Left lung (tissue), 10 donors: ENCODE results near the gene ACO2. TPM values are rescaled to one million over a fixed set of nuclear protein-coding genes. Genes with fewer than 3 reads are reported as not detected.

Experiments
- ATAC-seq: fragments of 200-7000 bp; cut with Tn5 transposase; one replicate; pipeline ENCODE4 v1.9.1; 2020; ENCODE audit warnings: moderate library complexity
- DNase-seq, 4 donors: peaks; one replicate each; pipeline ENCODE4 v3.0.0-alpha.2; 2013 to 2020
- H3K27ac ChIP-seq, 2 donors: fragments of 200-600 bp; sonication (generic) in 1 of 2; one replicate each; pipeline versions ENCODE4 v1.5.0 to v1.8.0; 2020 to 2021
- H3K27me3 ChIP-seq, 2 donors: fragments of 200-600 bp; sonication (generic) in 1 of 2; one replicate each; pipeline versions ENCODE4 v1.5.0 to v1.8.0; 2020 to 2021
- H3K36me3 ChIP-seq, 2 donors: fragments of 200-600 bp; sonication (generic) in 1 of 2; one replicate each; pipeline versions ENCODE4 v1.5.0 to v1.8.0; 2020 to 2021
- H3K4me1 ChIP-seq, 2 donors: fragments of 200-600 bp; one replicate each; pipeline ENCODE4 v1.8.0; 2021
- H3K4me3 ChIP-seq, 2 donors: fragments of 200-600 bp; sonication (generic) in 1 of 2; one replicate each; pipeline versions ENCODE4 v1.5.0 to v1.8.0; 2020 to 2021; ENCODE audit warnings: mild to moderate bottlenecking in 1 of 2
- H3K9me3 ChIP-seq, 2 donors: fragments of 200-600 bp; sonication (generic) in 1 of 2; one replicate each; pipeline versions ENCODE4 v1.5.0 to v1.8.0; 2020 to 2021
- intact Hi-C, 2 donors: fragments of 100-400 bp; cut with DNase I; formaldehyde crosslinking; loops; one replicate each; pipeline versions ENCODE4 v1.11.2 to v1.14.2; 2022
- polyA plus RNA-seq, 6 donors: library from polyadenylated mRNA; unstranded; fragments of 120-200 nt; gene quantifications; one replicate each; pipeline ENCODE4 v1.2.1, GENCODE V29; 2013; ENCODE audit not compliant: insufficient read length in 6 of 6
- total RNA-seq, 2 donors: library from RNA; stranded (reverse); fragmentation: NEBNext Ultra II Directional; extraction: Animal tissue kit (Norgen Biotek cat#: 25700); gene quantifications; one replicate each; pipeline ENCODE4 v1.2.1, GENCODE V29; 2021
- TF ChIP-seq, protein P1 (sequence below), 2 donors: fragments of 200-600 bp; sonication (generic) in 1 of 2; IDR thresholded peaks; one replicate each; pipeline versions ENCODE4 v1.5.0 to v1.8.0; 2021; ENCODE audit warnings: antibody characterized with exemption in 2 of 2
- donor health status: DM: no; HTN: yes; CAD: no.
- donor health status: DM: no; HTN: no; CAD: no.

Gene ACO2
- total and polyA plus RNA-seq, 8 donors: 51.0 to 91.8 (median 59.4) TPM

DNA sequence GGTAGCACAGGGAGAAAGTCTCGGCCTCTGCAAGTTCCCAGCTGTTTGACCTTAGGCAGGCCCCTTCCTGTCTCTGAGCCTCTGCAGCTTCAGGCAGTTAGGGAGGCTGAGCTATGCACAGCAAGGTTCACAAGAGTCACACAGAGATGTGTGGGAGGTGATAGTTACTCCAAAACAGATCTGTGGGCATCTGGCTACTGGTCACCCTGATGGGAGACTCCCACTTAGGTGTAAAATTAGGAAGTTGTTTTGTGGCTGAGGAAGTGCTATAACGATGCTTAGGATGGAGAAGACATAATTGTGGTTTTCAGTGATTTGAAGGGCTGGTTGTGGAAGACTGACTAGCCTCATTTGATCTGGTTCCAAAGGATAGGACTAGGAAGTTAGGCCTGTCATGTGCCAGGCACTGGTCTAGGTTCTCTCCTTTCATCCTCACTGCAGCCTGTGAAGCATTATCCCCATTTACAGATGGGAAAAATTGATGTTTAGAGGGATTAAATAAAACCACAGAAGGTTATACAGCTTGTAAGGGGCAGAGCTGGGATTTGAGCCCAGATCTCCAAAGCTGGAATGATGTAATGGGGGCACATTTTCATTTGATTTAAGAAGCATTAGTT is 13.5 kb downstream of the ACO2 start:
- DNase-seq (no peak), ATAC-seq (no peak)
- no peaks in the 10 kb centered on the region for H3K9me3 ChIP-seq

DNA sequence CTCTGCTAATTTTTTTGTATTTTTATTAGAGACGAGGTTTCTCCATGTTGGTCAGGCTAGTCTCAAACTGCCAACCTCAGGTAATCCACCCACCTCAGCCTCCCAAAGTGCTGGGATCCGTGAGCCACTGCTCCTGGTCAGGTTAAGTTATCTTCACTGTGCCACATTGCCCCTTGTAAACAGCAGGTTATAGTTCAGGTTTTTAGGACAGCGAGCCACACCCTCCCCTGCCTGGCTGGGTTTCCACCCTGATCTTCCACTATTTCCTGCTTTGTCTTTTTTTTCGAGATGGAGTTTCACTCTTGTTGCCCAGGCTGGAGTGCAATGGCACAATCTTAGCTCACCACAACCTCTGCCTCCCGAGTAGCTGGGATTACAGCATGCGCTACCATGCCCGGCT is 16.1 kb downstream of the ACO2 start:
- Histone ChIP-seq H3K27ac (no peak overlapping the region), H3K9me3 (no peaks in the 10 kb centered on the region), H3K4me3 (no peak overlapping the region), H3K27me3 (no peaks in the 10 kb centered on the region), H3K4me1 (peaks cover 6 to 49% of the 10 kb centered on the region in 2 donors), H3K36me3 (no peaks in the 10 kb centered on the region)
- DNase-seq (no peak), ATAC-seq (no peak)
- TF ChIP-seq, protein P1, sequence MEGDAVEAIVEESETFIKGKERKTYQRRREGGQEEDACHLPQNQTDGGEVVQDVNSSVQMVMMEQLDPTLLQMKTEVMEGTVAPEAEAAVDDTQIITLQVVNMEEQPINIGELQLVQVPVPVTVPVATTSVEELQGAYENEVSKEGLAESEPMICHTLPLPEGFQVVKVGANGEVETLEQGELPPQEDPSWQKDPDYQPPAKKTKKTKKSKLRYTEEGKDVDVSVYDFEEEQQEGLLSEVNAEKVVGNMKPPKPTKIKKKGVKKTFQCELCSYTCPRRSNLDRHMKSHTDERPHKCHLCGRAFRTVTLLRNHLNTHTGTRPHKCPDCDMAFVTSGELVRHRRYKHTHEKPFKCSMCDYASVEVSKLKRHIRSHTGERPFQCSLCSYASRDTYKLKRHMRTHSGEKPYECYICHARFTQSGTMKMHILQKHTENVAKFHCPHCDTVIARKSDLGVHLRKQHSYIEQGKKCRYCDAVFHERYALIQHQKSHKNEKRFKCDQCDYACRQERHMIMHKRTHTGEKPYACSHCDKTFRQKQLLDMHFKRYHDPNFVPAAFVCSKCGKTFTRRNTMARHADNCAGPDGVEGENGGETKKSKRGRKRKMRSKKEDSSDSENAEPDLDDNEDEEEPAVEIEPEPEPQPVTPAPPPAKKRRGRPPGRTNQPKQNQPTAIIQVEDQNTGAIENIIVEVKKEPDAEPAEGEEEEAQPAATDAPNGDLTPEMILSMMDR (IDR thresholded peaks at IDR 0.05): no peak
- intact Hi-C loops: no loop called here

More for the DNA sequence above, 13.5 kb downstream of the ACO2 start:
- Histone ChIP-seq H3K36me3 (peaks cover 0 to 8% of the 10 kb centered on the region in 2 donors), H3K27ac (peak overlapping the region; percentile 23 to 27), H3K4me1 (peaks cover 13 to 61% of the 10 kb centered on the region in 2 donors), H3K27me3 (no peaks in the 10 kb centered on the region), H3K4me3 (no peak overlapping the region)
- intact Hi-C loops: no loop called here
- TF ChIP-seq, protein P1 (IDR thresholded peaks at IDR 0.05): no peak

DNA sequence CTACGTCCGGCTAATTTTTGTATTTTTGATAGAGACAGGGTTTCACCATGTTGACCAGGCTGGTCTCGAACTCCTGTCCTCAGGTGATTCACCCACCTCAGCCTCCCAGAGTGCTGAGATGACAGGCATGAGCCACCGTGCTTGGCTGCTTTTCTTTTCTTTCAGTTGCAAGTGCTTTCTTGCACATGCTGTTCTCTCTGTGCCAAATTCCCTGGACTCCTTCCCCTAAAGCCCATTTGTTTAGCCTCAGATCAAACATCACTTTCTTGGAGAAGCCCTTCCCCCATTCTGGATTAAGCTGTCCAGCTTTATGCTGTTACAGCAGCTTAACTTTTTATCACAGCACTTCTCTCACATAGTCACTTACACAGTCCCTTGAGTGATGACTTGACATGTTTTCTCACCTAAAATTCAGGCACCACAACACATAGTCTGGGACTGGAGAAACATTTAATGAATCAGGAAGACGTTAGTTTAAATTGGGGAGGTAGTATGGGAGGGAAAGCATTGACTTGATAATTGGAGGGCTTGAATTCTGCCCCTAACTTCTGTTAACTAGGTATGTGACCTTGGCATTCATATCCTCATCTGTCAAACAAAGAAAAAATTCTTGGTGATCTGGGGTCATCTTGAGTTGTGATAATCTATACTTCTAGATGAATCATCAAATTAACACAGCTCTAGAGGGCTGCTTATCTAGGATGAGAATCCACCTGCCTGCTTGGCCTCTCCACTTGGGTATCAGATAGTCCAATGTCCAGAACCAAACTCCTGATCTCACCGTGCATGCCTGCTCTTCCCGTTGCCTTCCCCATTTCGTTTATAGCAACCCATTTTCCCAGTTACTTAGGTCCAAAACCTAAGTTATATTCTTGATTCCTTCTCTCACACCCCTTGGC is 18.4 kb downstream of the ACO2 start:
- no peak overlapping the region for H3K27ac ChIP-seq
- DNase-seq: peak in 2 of 4 donors; percentile 37 to 66
- no peaks in the 10 kb centered on the region for H3K9me3 ChIP-seq
- peaks cover 11 to 47% of the 10 kb centered on the region in 2 donors for H3K4me1 ChIP-seq
- TF ChIP-seq, protein P1 (IDR thresholded peaks at IDR 0.05): no peak
- H3K27me3 ChIP-seq: no peaks in the 10 kb centered on the region
- H3K36me3 ChIP-seq: no peaks in the 10 kb centered on the region
- no peak for ATAC-seq
- intact Hi-C loops: no loop called here
- no peak overlapping the region for H3K4me3 ChIP-seq

DNA sequence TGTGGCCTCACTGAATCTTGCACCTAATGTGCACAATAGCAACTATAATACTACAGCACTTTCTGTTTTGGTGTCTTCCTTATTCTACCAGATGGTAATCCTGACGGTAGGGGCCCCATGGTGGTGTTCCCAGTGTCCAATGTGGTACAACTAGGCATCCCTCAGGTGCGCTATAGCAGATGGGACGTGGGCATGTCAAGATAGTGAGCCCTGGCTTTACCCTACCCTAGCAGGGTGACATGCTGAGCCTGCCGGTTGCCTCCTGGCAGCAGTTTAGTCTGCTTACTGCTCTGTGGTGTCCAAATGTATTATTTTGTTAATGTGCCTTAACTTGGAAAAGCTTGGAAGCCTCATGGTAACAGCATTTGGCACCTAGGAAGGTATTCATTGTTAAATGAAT is 19.2 kb downstream of the ACO2 start:
- TF ChIP-seq, protein P1 (IDR thresholded peaks at IDR 0.05): no peak
- Histone ChIP-seq H3K36me3 (no peaks in the 10 kb centered on the region), H3K27ac (no peak overlapping the region), H3K4me1 (peaks cover 5 to 40% of the 10 kb centered on the region in 2 donors), H3K9me3 (no peaks in the 10 kb centered on the region), H3K27me3 (no peaks in the 10 kb centered on the region), H3K4me3 (no peak overlapping the region)
- no peak for ATAC-seq
- intact Hi-C loops: no loop called here
- DNase-seq: no peak
